NCI-H1048 (cell line): ENCODE results near the gene ATXN7.

ENCODE experiments used
- DNase-seq: peaks from one replicate; lab custom pipeline; 2025; lab: John Stamatoyannopoulos, UW

The ATXN7 gene

GRCh38 chr3:63933459-63933858 is 69.8 kb downstream of the ATXN7 start:
- DNase-seq = no peak

- DNase-seq = no peak
Measured at GRCh38 chr3:63934041-63934866, 70.6 kb downstream of the ATXN7 start.

GRCh38 chr3:63936925-63937324 is 73.3 kb downstream of the ATXN7 start:
- no peak for DNase-seq

- no peak for DNase-seq
Measured at GRCh38 chr3:63937661-63938651, 74.3 kb downstream of the ATXN7 start.

- no peak for DNase-seq
Measured at GRCh38 chr3:63940389-63940757, 76.7 kb downstream of the ATXN7 start.

- no peak for DNase-seq
Measured at GRCh38 chr3:63942528-63942927, 78.9 kb downstream of the ATXN7 start.

- no peak for DNase-seq
Measured at GRCh38 chr3:63943678-63944077, 80.0 kb downstream of the ATXN7 start.

GRCh38 chr3:63945558-63946096 is 82.0 kb downstream of the ATXN7 start:
- DNase-seq = no peak

GRCh38 chr3:63946753-63947152 is 83.1 kb downstream of the ATXN7 start:
- DNase-seq = no peak

- no peak for DNase-seq
Measured at GRCh38 chr3:63947594-63947993, 83.9 kb downstream of the ATXN7 start.

- no peak for DNase-seq
Measured at GRCh38 chr3:63949005-63949404, 85.3 kb downstream of the ATXN7 start.

GRCh38 chr3:63950698-63951097 is 87.0 kb downstream of the ATXN7 start:
- no peak for DNase-seq

GRCh38 chr3:63951492-63952247 is 88.0 kb downstream of the ATXN7 start:
- DNase-seq = no peak

GRCh38 chr3:63952248-63952594 is 88.6 kb downstream of the ATXN7 start:
- no peak for DNase-seq

GRCh38 chr3:63954182-63954581 is 90.5 kb downstream of the ATXN7 start:
- no peak for DNase-seq

GRCh38 chr3:63955036-63955650 is 91.5 kb downstream of the ATXN7 start:
- DNase-seq = no peak

GRCh38 chr3:63955830-63956545 is 92.3 kb downstream of the ATXN7 start:
- no peak for DNase-seq

- DNase-seq = no peak
Measured at GRCh38 chr3:63959146-63959545, 95.5 kb downstream of the ATXN7 start.

GRCh38 chr3:63960048-63960711 is 96.5 kb downstream of the ATXN7 start:
- no peak for DNase-seq

GRCh38 chr3:63961891-63962290 is 98.2 kb downstream of the ATXN7 start:
- no peak for DNase-seq
